ENCODE data around the gene LPP. TPM values are rescaled to one million over a fixed set of nuclear protein-coding genes. Genes with fewer than 3 reads are reported as not detected.

The LPP gene
- total and polyA plus RNA-seq, 2 of the 13 experiments (the other 11 are each of a cell fraction or from before 2014, with no cell fraction given), result 19.2 to 29.9 TPM

DNA sequence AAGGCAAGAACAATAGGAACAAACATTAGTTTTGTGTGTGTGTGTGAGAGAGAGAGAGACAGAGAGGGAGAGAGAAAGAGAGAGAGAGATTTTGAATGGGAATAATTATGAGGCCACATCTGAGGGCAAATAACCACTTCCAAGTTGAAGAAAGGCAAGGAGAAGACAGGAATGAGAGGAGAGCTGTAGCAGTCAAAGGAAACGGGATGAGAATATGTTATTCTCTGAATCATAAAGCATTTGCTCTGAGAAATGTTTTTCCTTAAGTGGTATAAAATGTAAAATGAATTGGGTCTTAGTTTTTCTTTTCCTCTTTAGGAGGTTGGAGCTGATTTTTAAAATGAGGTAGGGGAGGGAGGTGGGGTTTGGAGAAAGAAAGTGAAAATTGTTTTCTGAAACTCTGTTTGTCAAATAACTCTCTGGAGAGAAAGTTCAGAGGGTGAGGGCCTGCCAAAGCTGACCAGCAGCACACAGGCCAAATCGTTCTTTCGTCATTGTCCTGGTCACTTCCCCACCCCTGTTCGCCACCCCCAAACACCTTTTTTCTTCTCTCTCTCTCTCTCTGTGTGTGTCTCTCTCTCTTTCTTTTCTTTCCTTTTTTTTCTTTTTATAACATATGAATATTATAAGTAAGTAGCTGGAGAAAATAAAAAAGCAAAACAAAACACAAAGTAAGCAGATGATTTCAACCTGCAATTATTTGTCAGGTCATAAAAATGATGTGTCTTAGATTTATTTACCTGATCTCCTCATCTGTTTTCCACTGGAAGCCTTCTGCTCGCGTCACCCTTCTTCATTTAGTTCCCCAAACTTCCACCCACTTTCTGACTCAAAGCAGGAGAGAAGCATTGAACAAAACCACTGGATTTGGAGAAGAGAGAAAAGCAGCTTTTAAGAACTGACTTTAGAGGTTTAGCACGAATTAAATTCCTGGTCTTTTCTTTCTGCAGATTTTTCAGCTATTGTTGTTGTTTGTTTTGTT is 110.6 kb downstream of the LPP start (continued):
- TF ChIP-seq PBX2 (CRISPR knock-in tag; IDR thresholded peaks at IDR 0.05) (no peak), HOXA7 (CRISPR knock-in tag; IDR thresholded peaks at IDR 0.05) (no peak), CEBPG (CRISPR knock-in tag; IDR thresholded peaks at IDR 0.05) (peak; percentile 23; the same call in 1 of the 2 replicates), PITX1 (CRISPR knock-in tag; IDR thresholded peaks at IDR 0.05) (no peak), FOXP4 (CRISPR knock-in tag; IDR thresholded peaks at IDR 0.05) (no peak), ELF1 (CRISPR knock-in tag; IDR thresholded peaks at IDR 0.05) (no peak), REXO4 (CRISPR knock-in tag; IDR thresholded peaks at IDR 0.05; ENCODE audit: borderline replicate concordance) (no peak), MED8 (CRISPR knock-in tag; IDR thresholded peaks at IDR 0.05; ENCODE audit: insufficient replicate concordance) (no peak), SOX13 (IDR thresholded peaks at IDR 0.05) (no peak), SOX13 (CRISPR knock-in tag; conservative IDR thresholded peaks at IDR 0.05 in 1 of 2, IDR thresholded peaks at IDR 0.05 in 1 of 2) (peak in 1 of 2 experiments; percentile 45; a peak in 1 of 4 replicates), PRPF4 (IDR thresholded peaks at IDR 0.05; ENCODE audit: low read depth, low read length, poor library complexity, severe bottlenecking) (no peak), HINFP (CRISPR knock-in tag; IDR thresholded peaks at IDR 0.05; ENCODE audit: low read depth) (no peak), NR2C2 (CRISPR knock-in tag; IDR thresholded peaks at IDR 0.05; ENCODE audit: borderline replicate concordance) (no peak), HDAC6 (IDR thresholded peaks at IDR 0.05; ENCODE audit: low read depth, low read length) (no peak), EEA1 (CRISPR knock-in tag; IDR thresholded peaks at IDR 0.05; ENCODE audit: borderline replicate concordance) (no peak)
- TF ChIP-seq, protein P1, sequence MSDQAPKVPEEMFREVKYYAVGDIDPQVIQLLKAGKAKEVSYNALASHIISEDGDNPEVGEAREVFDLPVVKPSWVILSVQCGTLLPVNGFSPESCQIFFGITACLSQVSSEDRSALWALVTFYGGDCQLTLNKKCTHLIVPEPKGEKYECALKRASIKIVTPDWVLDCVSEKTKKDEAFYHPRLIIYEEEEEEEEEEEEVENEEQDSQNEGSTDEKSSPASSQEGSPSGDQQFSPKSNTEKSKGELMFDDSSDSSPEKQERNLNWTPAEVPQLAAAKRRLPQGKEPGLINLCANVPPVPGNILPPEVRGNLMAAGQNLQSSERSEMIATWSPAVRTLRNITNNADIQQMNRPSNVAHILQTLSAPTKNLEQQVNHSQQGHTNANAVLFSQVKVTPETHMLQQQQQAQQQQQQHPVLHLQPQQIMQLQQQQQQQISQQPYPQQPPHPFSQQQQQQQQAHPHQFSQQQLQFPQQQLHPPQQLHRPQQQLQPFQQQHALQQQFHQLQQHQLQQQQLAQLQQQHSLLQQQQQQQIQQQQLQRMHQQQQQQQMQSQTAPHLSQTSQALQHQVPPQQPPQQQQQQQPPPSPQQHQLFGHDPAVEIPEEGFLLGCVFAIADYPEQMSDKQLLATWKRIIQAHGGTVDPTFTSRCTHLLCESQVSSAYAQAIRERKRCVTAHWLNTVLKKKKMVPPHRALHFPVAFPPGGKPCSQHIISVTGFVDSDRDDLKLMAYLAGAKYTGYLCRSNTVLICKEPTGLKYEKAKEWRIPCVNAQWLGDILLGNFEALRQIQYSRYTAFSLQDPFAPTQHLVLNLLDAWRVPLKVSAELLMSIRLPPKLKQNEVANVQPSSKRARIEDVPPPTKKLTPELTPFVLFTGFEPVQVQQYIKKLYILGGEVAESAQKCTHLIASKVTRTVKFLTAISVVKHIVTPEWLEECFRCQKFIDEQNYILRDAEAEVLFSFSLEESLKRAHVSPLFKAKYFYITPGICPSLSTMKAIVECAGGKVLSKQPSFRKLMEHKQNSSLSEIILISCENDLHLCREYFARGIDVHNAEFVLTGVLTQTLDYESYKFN (CRISPR knock-in tag; conservative IDR thresholded peaks at IDR 0.05), result peak; percentile 32; the same call in 1 of the 2 replicates
